Astrocyte (in vitro differentiated cells and primary cell): ENCODE measurements around the gene LDB3.

Source experiments
- CTCF ChIP-seq: IDR thresholded peaks from 2 replicates; pipeline ENCODE4 v1.5.1; 2011; ENCODE audit warnings: low read depth, mild to moderate bottlenecking, inconsistent platforms, low read length, moderate library complexity; ENCODE audit not compliant: insufficient read depth
- EZH2 ChIP-seq: IDR thresholded peaks from 2 replicates; pipeline ENCODE4 v1.6.1; 2012; ENCODE audit warnings: mild to moderate bottlenecking, low read length, inconsistent platforms; ENCODE audit not compliant: insufficient read depth

GRCh38 chr10:86753638-86754434 is 85.5 kb downstream of the LDB3 start:
- no peak for TF ChIP-seq CTCF
- TF ChIP-seq EZH2: no peak
